KMS-11 (cell line): ENCODE results near the gene ZNF296.

Experiments used
- H2AFZ ChIP-seq: fragments of 200-600 bp; sonication (generic); 2 replicates; pipeline ENCODE4 v1.6.1; 2016; ENCODE audit warnings: antibody characterized with exemption, mixed run types, low read depth
- H3K27ac ChIP-seq: fragments of 200-600 bp; sonication (generic); 2 replicates; pipeline ENCODE4 v1.6.1; 2016; ENCODE audit warnings: mild to moderate bottlenecking, mixed run types
- H3K27me3 ChIP-seq: fragments of 200-600 bp; sonication (generic); 2 replicates; pipeline ENCODE4 v1.6.1; 2017; ENCODE audit warnings: mild to moderate bottlenecking, low read depth, mixed run types, moderate library complexity; ENCODE audit not compliant: insufficient read depth
- H3K36me3 ChIP-seq: fragments of 200-600 bp; sonication (generic); 2 replicates; pipeline ENCODE4 v1.6.1; 2017; ENCODE audit warnings: mild to moderate bottlenecking, mixed run types; ENCODE audit not compliant: insufficient read depth
- H3K4me1 ChIP-seq: fragments of 200-600 bp; sonication (generic); 2 replicates; pipeline ENCODE4 v1.6.1; 2016; ENCODE audit warnings: mild to moderate bottlenecking, low read depth, mixed run types; ENCODE audit not compliant: poor library complexity, severe bottlenecking
- H3K4me2 ChIP-seq: fragments of 200-600 bp; sonication (generic); 2 replicates; pipeline ENCODE4 v1.7.0; 2016; ENCODE audit warnings: mild to moderate bottlenecking, mixed run types
- H3K4me3 ChIP-seq: fragments of 200-600 bp; sonication (generic); IDR thresholded peaks from 2 replicates; pipeline ENCODE4 v1.6.1; 2017; ENCODE audit warnings: low read depth, low read length, mixed read lengths; ENCODE audit not compliant: insufficient read depth
- H3K79me2 ChIP-seq: fragments of 200-600 bp; sonication (generic); 2 replicates; pipeline ENCODE4 v1.6.1; 2016; ENCODE audit warnings: low read depth, mixed run types; ENCODE audit not compliant: insufficient read depth
- H3K9ac ChIP-seq: fragments of 200-600 bp; sonication (generic); 2 replicates; pipeline ENCODE4 v1.6.1; 2016; ENCODE audit warnings: mild to moderate bottlenecking, mixed run types
- H4K20me1 ChIP-seq: fragments of 200-600 bp; sonication (generic); 2 replicates; pipeline ENCODE4 v1.6.1; 2016; ENCODE audit warnings: mild to moderate bottlenecking, mixed run types; ENCODE audit not compliant: insufficient read depth
- CTCF ChIP-seq: fragments of 200-600 bp; sonication (generic); conservative IDR thresholded peaks from 2 replicates; pipeline ENCODE4 v1.6.1; 2017; ENCODE audit warnings: low read depth, mild to moderate bottlenecking, antibody characterized with exemption, low read length, moderate library complexity, mixed read lengths

The ZNF296 gene

GRCh38 chr19:45103156-45103507, 26.9 kb upstream of the ZNF296 start:
- Histone ChIP-seq H4K20me1 (peaks cover 3% of the 10 kb centered on the region; the same call in 1 of the 2 replicates), H3K4me2 (no peak overlapping the region), H3K27ac (no peak overlapping the region), H3K36me3 (no peaks in the 10 kb centered on the region), H3K79me2 (peaks cover 93% of the 10 kb centered on the region), H2AFZ (no peak overlapping the region), H3K9ac (no peak overlapping the region), H3K4me3 (no peak overlapping the region), H3K27me3 (no peaks in the 10 kb centered on the region), H3K4me1 (peaks cover 20% of the 10 kb centered on the region)
- no peak for TF ChIP-seq CTCF

GRCh38 chr19:45102481-45102880, 26.2 kb upstream of the ZNF296 start:
- Histone ChIP-seq H3K27ac (no peak overlapping the region), H3K79me2 (peaks cover 93% of the 10 kb centered on the region), H4K20me1 (peaks cover 3% of the 10 kb centered on the region; the same call in 1 of the 2 replicates), H3K36me3 (no peaks in the 10 kb centered on the region), H3K9ac (no peak overlapping the region), H2AFZ (no peak overlapping the region), H3K4me3 (no peak overlapping the region), H3K4me2 (no peak overlapping the region), H3K27me3 (no peaks in the 10 kb centered on the region), H3K4me1 (peaks cover 26% of the 10 kb centered on the region)
- no peak for TF ChIP-seq CTCF

- Histone ChIP-seq H3K79me2 (peaks cover 93% of the 10 kb centered on the region), H3K27me3 (no peaks in the 10 kb centered on the region), H4K20me1 (peaks cover 3% of the 10 kb centered on the region; the same call in 1 of the 2 replicates), H3K9ac (no peak overlapping the region), H3K4me2 (no peak overlapping the region), H2AFZ (no peak overlapping the region), H3K27ac (no peak overlapping the region), H3K4me1 (peaks cover 32% of the 10 kb centered on the region), H3K36me3 (no peaks in the 10 kb centered on the region), H3K4me3 (no peak overlapping the region)
- no peak for TF ChIP-seq CTCF
These were observed 25.5 kb upstream of the ZNF296 start for GRCh38 chr19:45101806-45102205.

- Histone ChIP-seq H3K4me1 (peaks cover 40% of the 10 kb centered on the region), H2AFZ (no peak overlapping the region), H3K4me2 (no peak overlapping the region), H3K9ac (no peak overlapping the region), H3K27me3 (no peaks in the 10 kb centered on the region), H3K4me3 (no peak overlapping the region), H3K79me2 (peaks cover 93% of the 10 kb centered on the region), H3K27ac (no peak overlapping the region), H3K36me3 (no peaks in the 10 kb centered on the region), H4K20me1 (peaks cover 3% of the 10 kb centered on the region; the same call in 1 of the 2 replicates)
- no peak for TF ChIP-seq CTCF
These were observed 24.6 kb upstream of the ZNF296 start for GRCh38 chr19:45100846-45101252.
